Stimulated activated CD4-positive, alpha-beta T cell treated with anti-CD3 and anti-CD28 coated beads, Interleukin-12 subunit alpha, Interleukin-12 subunit beta, amount 100 ng/mL, for 4 hours (primary cell): ENCODE data around the gene YPEL1.
A peak's percentile ranks its signal among the peaks of the same experiment; 100 is the strongest.
"Not testable (repeated sequence)": the region's sequence is repeated elsewhere in the genome, so short reads cannot be mapped to it uniquely, and the experiment has no call there.

ENCODE experiments used
- DNase-seq: peaks from one replicate; pipeline ENCODE4 v3.0.0-alpha.2; 2020

YPEL1 gene

GRCh38 chr22:21720191-21720859 lies 15.3 kb downstream of the YPEL1 start:
- DNase-seq: not testable (repeated sequence)

GRCh38 chr22:21719024-21719423 lies 16.6 kb downstream of the YPEL1 start:
- DNase-seq: no peak

DNA sequence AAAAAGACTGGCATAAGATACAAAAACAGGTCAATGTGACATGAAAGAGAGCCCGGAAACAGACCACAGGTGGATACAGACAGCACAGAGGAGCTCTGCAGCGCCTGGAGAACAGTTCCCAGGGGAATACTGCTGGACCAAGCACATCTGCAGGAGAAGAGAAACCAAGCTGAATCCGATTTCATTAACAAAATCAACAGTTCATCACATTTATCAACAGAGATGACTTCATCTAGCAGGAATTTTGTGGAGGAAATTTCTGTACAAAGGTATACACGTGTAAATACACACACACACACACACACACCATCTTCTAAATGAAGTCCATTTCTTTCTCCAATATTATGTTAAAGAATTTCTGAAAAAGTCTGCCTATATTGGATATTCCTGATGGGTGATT lies 17.1 kb downstream of the YPEL1 start:
- DNase-seq: no peak

- DNase-seq: not testable (repeated sequence)
Measured at GRCh38 chr22:21716395-21717122, 19.0 kb downstream of the YPEL1 start.

DNA sequence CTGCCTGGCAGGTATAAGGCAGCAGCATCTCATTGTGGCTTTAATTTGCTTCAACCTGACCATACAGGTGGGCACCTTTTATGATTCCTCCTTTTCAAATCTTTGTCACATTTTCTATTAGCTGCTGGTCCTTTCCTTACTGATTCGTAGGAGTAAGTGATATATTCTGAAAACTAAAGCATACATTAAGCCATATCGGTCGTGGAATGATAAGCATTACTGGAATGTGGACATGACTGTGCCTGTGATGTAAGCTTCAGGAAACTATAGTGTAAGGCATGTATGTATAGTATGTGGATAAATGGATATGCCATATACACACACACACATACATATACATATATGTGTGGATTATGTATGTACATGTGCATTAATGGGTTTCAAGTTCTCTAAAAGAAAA lies 20.8 kb downstream of the YPEL1 start:
- no peak for DNase-seq

DNA sequence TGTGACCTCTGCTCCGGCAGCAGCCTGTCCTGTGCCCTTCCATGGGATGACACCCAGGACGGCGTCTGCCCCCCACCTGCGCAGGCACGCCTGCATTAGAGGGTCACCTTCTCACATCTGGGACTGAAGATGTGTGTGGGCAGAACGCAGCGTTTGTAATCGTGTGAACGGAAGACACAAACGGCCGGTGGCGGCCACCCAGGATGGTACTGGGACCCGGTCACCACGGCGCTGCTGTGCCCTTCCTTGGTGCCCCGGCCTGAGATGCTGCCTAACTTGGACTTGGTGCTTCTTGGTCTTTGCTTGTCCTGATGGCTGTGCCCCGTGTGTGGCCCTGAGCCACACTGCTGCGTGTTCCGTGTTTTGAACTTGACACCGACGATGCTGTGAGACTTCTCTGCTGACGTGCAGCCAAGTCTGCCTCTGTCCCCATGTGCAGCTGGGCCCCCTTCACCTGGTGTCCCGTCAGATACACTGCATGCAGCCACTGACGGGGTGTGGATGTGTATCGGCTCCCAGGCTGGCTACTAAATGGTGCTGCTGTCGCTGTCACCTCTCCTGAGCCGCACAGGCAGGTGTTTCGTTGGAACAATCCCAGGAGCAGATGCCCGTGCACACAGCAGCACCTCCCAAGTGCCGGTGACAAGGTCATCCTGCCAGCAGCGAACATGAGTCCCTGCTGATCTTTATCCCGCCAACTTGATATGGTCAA lies 21.4 kb downstream of the YPEL1 start:
- no peak for DNase-seq

- DNase-seq: no peak
Measured at GRCh38 chr22:21713428-21714058, 22.1 kb downstream of the YPEL1 start.

- peak; percentile 36 for DNase-seq
Measured at GRCh38 chr22:21712751-21713427, 22.7 kb downstream of the YPEL1 start.

GRCh38 chr22:21711851-21712250 lies 23.7 kb downstream of the YPEL1 start:
- no peak for DNase-seq

GRCh38 chr22:21710156-21710555 lies 25.4 kb downstream of the YPEL1 start:
- no peak for DNase-seq

DNA sequence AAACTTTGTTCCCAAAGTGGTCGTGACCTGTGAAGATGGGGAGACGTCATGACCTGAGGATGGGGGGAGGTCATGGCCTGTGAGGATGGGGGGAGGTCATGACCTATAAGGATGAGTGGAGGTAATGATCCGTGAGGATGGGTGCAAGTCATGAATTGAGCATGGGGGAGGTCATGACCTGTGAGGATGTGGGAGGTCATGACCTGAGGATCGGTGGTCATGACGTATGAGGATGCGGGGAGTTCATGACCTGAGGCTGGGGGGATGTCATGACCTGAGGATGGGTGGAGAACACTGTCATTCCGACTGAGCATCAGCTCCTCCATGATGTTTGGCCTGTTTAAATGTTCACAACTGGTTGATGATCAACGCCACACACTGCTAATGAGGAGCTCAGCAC lies 25.9 kb downstream of the YPEL1 start:
- DNase-seq: no peak

DNA sequence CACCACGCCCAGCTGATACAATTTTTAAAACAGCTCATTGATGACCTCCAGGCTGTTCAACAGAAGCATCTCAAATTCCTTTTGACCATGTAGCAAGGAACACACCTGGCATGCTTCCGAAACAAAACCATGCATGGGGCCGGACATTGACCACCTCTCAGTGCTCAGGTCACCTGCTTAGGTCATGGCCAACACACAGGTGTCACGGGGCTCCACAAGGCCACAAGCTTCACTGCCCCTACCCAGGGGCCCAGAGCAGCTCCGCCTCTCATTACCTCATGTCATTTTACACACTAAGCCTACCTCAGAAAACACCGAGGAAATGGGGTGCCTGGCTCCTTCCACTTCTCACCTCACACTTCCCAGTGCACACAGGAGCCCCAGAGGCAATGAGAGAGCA lies 26.6 kb downstream of the YPEL1 start:
- no peak for DNase-seq

DNA sequence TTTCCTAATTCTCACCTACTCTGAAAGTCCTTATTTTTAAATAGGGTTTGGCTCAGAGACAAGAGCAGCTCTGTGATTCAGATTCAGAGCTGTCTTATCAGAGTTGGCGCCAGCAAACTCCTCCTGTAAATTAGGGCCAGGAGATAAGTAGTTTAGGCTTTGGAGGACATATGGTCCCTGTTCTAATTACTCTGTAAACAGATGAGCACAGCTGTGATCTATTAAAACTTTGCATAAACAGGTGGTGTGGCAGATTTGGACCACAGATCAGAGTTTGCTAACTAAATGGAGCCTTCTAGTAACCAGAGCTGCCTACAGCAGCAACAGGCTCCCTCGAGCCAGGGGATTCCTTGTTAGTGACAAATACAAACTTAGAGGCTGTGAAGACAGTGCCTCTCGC lies 27.9 kb downstream of the YPEL1 start:
- DNase-seq: no peak

DNA sequence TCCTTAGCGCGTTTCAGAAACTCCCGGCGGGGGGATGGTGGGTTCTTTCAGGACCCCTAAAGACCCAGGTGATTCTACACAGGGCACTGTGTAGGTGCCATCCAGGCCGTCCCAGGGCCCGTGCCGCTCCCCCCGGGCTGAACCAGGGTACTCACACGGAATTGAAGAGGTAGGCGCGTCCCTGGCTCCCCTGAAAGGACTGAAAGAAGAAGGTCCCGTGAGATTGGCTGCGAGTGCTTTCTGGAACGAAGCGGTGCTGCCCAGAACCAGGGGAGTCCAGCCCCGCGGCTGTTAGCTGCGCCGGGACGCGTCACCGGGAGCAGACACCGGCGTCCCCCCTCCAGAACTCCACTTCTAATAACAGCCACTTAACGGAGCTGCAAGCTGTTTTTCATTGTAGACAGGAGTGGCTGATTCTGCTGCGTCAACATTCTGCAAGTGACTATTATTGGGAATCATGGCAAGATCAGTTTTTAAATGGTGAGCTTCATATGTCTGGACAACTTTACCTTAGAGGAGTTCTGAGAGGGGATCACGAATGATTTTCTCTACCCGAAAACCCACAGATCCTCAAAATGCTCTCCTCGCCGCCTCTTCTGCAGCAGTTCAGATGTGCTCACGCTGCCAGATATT lies 31.8 kb downstream of the YPEL1 start:
- DNase-seq: no peak

- DNase-seq: no peak
Measured at GRCh38 chr22:21702700-21703683, 32.6 kb downstream of the YPEL1 start.

- DNase-seq: no peak
Measured at GRCh38 chr22:21702094-21702493, 33.5 kb downstream of the YPEL1 start.

DNA sequence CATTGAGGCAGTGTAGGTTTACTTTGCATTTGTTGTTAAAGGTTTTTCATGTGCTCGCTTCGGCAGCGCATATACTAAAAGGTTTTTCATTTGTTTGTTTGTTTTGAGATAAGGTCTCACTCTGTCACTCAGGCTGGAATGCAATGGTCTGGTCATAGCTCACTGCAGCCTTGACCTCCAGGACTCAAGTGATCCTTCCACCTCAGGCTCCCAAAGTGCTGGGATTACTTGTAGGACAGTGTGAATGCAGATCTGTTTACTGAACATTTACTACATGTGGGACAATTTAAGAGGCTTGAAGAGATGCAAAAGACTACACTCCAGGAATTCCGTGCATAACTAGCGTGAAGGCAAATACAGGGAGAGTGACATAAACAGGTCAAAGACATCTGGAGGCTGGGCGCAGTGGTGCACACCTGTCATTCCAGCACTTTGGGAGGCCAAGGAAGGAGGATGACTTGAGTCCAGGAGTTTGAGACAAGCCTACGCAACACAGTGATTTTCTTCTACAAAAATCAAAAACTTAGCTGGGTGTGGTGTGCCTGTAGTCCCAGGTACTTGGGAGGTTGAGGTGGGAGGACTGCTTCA lies 34.1 kb downstream of the YPEL1 start:
- DNase-seq: no peak

- DNase-seq: no peak
Measured at GRCh38 chr22:21700822-21701221, 34.8 kb downstream of the YPEL1 start.

DNA sequence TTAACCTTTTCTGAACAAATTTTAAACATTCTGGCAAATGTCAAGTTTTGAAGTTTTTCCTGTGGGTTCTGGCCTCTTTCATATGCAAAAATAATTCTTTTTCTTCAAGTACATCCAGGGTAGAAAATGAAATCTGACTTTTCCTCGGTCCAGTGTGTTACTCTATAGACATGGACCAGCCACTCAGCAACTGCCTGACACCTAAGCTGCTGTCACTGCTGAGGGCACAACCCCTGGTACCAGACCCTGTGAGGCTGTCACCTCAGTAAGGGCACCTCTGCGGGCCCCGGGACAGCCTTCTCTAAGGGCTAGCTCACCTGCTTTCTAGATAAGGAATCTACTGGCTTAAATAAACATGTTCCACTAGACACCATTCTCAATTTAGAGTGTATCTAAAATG lies 36.0 kb downstream of the YPEL1 start:
- no peak for DNase-seq

DNA sequence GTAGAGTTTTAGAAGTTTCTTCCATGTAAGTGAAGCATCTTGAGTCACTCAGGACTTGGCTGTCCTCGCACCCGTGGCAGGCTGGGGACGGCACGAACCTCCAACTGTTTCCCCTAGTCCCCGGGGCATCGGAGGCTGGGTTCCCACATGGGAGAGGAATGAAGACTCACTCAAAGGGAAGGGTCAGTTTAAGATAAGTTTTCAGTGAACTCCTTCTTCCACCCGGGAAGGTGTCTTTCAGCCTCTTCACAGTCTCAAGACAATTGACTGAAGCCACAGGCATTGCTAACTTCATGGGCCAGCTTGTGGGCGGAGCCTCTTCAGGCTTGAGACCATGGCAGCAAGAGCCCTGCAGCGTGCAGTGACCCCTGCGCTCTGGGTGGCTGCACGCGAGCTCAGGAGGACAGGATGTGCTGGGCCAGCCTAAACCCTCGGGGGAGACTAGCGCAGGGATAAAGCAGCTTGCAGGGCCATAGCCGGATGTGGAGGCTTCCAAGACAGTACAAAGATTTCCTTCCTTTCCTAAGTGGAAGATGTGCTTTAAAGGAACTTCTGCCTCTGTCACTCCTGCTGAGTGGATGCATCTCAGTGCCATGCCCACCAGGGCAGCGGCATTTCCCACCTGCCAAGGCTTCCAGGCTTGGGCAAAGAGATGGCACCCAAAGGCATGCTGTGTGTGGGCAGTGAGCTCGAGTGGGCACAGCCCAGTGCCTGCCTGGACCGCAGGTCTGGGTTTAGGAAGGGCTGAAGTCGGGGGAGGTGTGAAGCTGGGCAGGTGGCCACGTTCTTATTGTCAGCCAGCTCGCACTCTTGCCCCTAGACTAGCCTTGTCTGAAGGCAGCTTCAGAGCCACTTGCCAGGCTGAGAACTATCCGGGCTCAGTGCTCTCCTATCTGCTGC lies 36.9 kb downstream of the YPEL1 start:
- DNase-seq: no peak
